IPS-20b (cell line): ENCODE data around the gene CASP8.

ENCODE experiments used
- H3K27ac ChIP-seq: one replicate; pipeline ENCODE4 v1.5.1; 2013; ENCODE audit warnings: low read length
- H3K27me3 ChIP-seq: 2 replicates; pipeline ENCODE4 v1.6.1; 2013; ENCODE audit warnings: mild to moderate bottlenecking, low read length, inconsistent platforms; ENCODE audit not compliant: insufficient read depth
- H3K36me3 ChIP-seq: 2 replicates; pipeline ENCODE4 v1.6.1; 2013; ENCODE audit warnings: low read depth, mild to moderate bottlenecking, inconsistent platforms, low read length, moderate library complexity; ENCODE audit not compliant: insufficient read depth
- H3K4me1 ChIP-seq: 2 replicates; pipeline ENCODE4 v1.6.1; 2013; ENCODE audit warnings: mild to moderate bottlenecking, control low read depth, inconsistent platforms, low read length, moderate library complexity; ENCODE audit not compliant: insufficient read depth
- H3K4me3 ChIP-seq: 2 replicates; pipeline ENCODE4 v1.5.1; 2013; ENCODE audit warnings: mild to moderate bottlenecking, low read length, inconsistent platforms
- H3K9ac ChIP-seq: 2 replicates; pipeline ENCODE4 v1.6.1; 2013; ENCODE audit warnings: low read depth, mild to moderate bottlenecking, inconsistent platforms, low read length, moderate library complexity
- H3K9me3 ChIP-seq: 2 replicates; pipeline ENCODE4 v1.6.1; 2013; ENCODE audit warnings: mild to moderate bottlenecking, low read depth, low read length, inconsistent platforms; ENCODE audit not compliant: insufficient read depth

Gene CASP8

DNA sequence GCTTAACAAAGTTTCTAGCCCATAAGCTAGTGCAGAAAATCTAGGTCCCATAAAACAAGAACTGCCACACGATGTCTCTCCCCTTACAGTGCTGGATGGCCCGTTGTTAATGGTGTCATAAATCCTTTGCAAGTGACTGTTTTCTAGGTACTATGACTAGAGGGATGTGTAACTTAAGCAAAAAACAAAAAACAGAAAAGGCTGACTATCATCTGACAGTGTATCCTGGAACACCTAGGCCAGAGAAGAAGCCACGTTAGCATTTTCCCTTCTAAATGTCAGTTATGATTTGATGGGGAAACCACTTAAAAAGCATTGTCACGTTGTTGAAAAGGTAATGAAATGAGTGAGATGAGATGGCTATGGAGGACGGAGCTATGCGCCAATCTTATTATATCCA, 2.4 kb downstream of the CASP8 start:
- no peak overlapping the region for H3K9ac ChIP-seq
- H3K4me3 ChIP-seq: no peak overlapping the region
- no peaks in the 10 kb centered on the region for H3K9me3 ChIP-seq
- H3K27ac ChIP-seq: no peak overlapping the region
- no peaks in the 10 kb centered on the region for H3K27me3 ChIP-seq
- H3K4me1 ChIP-seq: peaks cover 15% of the 10 kb centered on the region
- no peaks in the 10 kb centered on the region for H3K36me3 ChIP-seq

DNA sequence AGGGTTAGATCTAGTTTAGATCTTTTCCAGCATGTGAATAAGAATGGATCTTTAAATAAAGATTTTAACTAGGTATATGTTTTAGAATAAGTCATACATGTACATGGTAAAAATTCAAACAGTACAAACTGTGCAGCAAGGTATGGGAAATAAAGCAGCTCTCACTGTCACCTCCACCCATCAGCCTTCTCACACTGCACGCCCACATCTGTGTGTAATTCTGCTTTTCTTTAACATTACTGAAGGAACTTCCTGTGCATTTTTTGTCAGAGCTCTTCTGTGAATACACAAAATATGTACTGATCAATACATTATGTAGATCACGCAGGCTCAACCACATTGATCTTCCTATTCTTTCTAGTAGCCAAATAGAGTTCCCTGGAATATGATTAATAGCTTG, 3.4 kb downstream of the CASP8 start:
- no peak overlapping the region for H3K27ac ChIP-seq
- H3K27me3 ChIP-seq: no peaks in the 10 kb centered on the region
- H3K4me1 ChIP-seq: peaks cover 4% of the 10 kb centered on the region
- no peak overlapping the region for H3K4me3 ChIP-seq
- H3K9me3 ChIP-seq: no peaks in the 10 kb centered on the region
- no peak overlapping the region for H3K9ac ChIP-seq
- no peaks in the 10 kb centered on the region for H3K36me3 ChIP-seq

DNA sequence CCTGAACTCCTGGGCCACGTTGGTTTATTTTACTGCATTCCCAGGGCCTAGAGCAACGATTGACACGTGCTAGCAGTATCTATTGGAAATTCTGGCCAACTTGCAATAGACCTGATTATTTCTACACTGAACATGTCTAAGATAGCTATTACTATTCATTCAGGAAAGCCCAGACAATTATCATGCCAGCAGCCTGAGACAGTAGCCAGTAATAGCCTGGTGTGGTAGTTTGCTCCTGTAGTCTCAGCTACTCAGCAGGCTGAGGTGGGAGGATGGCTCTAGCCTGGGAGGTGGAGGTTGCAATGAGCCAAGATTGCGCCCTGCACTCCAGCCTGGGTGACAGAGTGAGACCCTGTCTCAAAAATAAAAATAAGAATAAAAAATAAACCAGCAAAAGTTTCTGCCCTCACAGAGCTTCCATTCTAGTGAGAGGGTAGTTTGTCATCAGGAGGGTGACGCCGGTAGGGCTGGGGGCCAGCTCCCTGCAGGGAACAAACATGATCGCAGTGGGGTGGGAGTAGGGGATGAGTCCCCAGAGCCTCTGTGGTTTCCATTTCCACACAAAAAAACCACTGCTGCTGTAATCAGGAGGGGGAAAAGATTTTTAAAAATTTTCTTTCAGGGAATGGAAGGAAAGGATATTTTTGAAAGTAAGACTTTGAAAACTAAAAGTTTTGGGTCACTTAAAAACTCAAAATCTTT, 4.3 kb downstream of the CASP8 start:
- H3K27me3 ChIP-seq: no peaks in the 10 kb centered on the region
- H3K36me3 ChIP-seq: no peaks in the 10 kb centered on the region
- no peak overlapping the region for H3K4me3 ChIP-seq
- no peaks in the 10 kb centered on the region for H3K9me3 ChIP-seq
- H3K4me1 ChIP-seq: no peaks in the 10 kb centered on the region
- H3K9ac ChIP-seq: no peak overlapping the region
- H3K27ac ChIP-seq: no peak overlapping the region

DNA sequence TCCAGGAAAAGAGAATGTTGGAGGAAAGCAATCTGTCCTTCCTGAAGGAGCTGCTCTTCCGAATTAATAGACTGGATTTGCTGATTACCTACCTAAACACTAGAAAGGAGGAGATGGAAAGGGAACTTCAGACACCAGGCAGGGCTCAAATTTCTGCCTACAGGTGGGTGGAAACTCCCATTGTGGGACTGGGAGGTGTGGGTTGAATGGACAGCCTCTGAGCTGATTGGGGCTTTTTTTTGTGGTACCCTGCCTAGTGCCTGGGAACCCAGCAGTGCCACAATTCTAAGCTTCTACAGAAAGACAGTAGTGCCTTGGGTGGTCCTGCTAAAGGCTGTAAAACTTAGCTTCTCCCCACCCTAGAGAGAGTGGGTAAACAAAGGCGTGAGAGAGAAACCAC, 6.3 kb downstream of the CASP8 start:
- H3K4me3 ChIP-seq: no peak overlapping the region
- H3K36me3 ChIP-seq: no peaks in the 10 kb centered on the region
- H3K27ac ChIP-seq: no peak overlapping the region
- H3K9ac ChIP-seq: no peak overlapping the region
- no peaks in the 10 kb centered on the region for H3K4me1 ChIP-seq
- no peaks in the 10 kb centered on the region for H3K27me3 ChIP-seq
- no peaks in the 10 kb centered on the region for H3K9me3 ChIP-seq

DNA sequence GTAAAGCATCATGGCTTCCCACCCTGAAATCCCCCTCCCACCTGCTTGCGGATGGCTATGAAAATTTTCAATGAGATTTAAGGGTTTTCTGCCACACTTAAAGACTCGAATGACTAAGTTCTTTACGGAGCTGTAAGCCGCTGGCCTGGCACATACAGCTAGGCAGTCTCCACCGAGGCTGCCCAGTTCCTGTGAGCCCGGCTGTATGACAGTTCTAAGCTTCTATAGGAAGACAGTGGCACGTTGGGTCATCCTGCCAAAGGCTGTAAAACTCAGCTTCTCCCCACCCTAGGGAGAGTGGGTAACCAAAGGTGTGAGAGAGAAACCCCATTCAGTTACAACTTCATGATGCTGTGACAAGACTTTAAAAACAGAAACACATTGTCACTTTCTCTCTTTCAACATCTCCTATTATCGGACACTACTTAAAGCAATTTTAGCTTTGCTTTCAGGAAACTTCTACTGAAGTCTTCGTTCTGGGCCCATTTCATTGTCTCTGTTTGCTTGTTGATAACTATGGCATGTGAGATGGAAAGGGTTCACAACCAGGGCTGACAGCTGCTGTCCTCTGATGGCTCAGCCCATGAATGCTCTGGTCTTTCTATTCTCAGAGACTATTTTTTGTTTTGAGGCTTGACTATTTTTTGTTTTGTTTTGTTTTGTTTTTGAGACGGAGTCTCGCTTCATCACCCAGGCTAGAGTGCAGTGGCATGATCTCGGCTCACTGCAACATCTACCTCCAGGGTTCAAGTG, 7.1 kb downstream of the CASP8 start:
- H3K36me3 ChIP-seq: no peaks in the 10 kb centered on the region

DNA sequence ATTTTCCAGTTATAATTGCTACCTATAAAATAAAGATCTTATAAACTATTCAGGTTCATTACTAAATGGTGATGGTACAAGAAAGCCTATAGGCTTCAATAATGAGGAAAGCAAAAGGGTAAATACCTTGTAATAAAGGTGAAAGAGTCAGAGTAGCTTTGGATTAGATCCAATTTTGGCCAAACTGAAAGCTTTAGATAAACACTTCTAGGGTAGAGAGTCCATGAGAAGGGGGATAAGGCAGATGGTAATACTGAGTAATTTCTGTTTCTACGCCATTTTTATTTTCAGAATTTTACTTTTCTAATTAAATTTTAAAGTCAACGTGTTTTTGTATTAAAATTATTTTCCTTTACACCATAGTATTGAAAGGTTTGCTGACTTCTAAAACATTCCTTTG, 9.4 kb downstream of the CASP8 start:
- Histone ChIP-seq H3K9me3 (no peaks in the 10 kb centered on the region), H3K36me3 (no peaks in the 10 kb centered on the region), H3K4me1 (no peaks in the 10 kb centered on the region), H3K27ac (no peak overlapping the region), H3K27me3 (no peaks in the 10 kb centered on the region), H3K9ac (no peak overlapping the region), H3K4me3 (no peak overlapping the region)

More for the DNA sequence above, 7.1 kb downstream of the CASP8 start:
- H3K4me3 ChIP-seq: no peak overlapping the region
- no peak overlapping the region for H3K9ac ChIP-seq
- no peaks in the 10 kb centered on the region for H3K9me3 ChIP-seq
- no peaks in the 10 kb centered on the region for H3K4me1 ChIP-seq
- no peak overlapping the region for H3K27ac ChIP-seq
- no peaks in the 10 kb centered on the region for H3K27me3 ChIP-seq

DNA sequence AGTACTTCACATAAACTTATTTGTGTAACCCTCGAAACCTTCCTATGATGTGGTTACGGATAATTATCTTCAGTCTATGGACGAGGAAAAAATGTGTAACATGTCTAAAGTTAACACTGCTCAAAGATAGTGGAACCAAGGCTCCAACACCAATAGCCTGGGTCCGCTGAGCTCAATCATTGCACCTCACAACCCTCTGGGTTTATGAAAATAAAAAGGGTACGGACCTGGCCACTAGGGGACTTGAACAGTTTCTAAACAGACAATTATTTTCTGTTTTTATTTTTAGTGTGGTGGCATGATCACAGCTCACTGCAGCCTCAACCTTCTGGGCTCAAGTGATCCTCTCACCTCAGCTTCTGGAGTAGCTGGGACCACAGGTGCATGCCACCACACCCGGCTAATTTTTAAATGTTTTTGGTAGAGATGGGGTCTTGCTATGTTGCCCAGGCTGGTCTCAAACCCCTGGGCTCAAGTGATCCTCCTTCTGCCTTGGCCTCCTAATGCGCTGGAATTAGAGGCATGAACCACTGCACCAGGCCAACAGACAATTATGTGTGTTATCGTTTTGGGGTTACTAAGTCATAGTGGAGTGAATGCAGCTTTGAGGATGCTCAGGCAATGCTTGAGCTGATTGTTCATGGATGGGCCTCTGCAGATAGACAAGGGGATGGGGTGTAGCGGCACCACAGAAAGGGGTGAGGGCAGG, 10.1 kb downstream of the CASP8 start:
- H3K27ac ChIP-seq: no peak overlapping the region
- H3K4me3 ChIP-seq: no peak overlapping the region
- no peaks in the 10 kb centered on the region for H3K36me3 ChIP-seq
- H3K9ac ChIP-seq: no peak overlapping the region
- H3K9me3 ChIP-seq: no peaks in the 10 kb centered on the region
- H3K4me1 ChIP-seq: no peaks in the 10 kb centered on the region
- no peaks in the 10 kb centered on the region for H3K27me3 ChIP-seq

DNA sequence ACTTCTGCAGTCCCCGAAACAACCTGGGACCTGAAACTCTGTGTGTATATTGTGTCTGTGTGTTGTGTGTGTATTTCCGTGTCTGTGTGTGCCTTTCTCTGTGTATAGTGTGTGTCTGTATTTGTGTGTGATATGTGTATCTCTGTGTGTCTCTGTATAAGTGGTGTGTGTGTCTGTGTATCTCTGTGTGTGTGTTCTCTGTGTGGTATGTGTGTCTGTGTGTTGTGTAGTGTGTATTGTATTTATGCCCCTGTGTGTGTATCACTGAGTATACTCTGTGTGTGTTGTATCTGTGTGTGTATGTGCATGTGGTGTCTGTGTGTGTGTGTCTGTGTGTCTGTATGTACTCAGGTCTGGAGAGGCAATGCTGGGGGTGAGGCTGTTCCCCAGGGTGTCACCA, 11.6 kb downstream of the CASP8 start:
- Histone ChIP-seq H3K4me3 (no peak overlapping the region), H3K27me3 (no peaks in the 10 kb centered on the region), H3K27ac (no peak overlapping the region), H3K36me3 (no peaks in the 10 kb centered on the region), H3K4me1 (no peaks in the 10 kb centered on the region), H3K9me3 (no peaks in the 10 kb centered on the region), H3K9ac (no peak overlapping the region)

DNA sequence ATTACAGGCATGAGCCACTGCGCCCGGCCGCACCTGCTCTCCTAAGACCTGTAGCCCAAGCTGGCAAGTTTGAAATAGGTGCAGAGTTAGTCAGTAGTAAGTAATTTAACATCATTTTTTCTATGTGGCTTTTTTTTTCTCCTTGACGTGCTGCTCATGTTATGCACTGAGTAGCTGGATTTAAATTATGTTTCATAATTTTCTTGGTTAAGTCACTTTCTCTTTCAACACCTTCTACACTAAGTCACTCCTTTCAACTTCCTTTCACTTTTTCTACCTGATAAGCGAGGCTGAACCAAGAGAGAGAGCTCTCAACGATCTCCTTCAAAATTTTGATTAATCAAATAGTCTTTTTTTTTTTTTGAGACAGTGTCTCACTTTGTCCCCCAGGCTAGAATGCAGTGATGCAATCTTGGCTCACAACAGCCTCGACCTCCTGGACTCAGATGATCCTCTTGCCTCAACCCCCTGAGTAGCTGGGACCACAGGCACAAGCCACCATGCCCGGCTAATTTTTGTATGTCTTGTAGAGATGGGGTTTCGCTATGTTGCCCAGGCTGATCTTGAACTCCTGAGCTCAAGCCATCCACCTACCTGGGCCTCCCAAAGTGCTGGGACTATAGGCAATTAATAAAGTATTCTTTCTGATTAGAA, 13.1 kb downstream of the CASP8 start:
- no peaks in the 10 kb centered on the region for H3K9me3 ChIP-seq
- H3K27ac ChIP-seq: no peak overlapping the region
- no peaks in the 10 kb centered on the region for H3K36me3 ChIP-seq
- H3K9ac ChIP-seq: no peak overlapping the region
- H3K4me1 ChIP-seq: no peaks in the 10 kb centered on the region
- no peaks in the 10 kb centered on the region for H3K27me3 ChIP-seq
- no peak overlapping the region for H3K4me3 ChIP-seq

DNA sequence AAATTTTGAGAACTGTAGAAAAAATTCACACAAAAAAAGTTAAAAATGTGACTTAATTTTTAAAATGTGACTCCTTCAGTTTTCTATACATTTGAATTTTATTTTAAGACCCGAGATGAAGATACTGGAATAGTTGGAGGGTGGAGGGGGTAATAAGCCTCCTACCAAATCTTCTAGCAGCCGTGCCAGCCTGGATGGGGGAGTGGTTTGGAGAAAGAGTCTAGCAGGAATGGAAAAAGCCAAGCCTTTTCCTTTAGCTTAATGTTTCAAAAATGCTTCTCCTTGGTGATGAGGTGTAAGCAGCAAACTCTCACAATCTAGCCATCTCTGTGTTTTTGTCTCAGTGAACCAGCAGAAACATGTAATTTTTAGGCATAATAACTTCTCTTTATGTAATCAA, 14.7 kb downstream of the CASP8 start:
- no peaks in the 10 kb centered on the region for H3K27me3 ChIP-seq
- no peak overlapping the region for H3K4me3 ChIP-seq
- H3K4me1 ChIP-seq: no peaks in the 10 kb centered on the region
- no peak overlapping the region for H3K27ac ChIP-seq
- no peak overlapping the region for H3K9ac ChIP-seq
- no peaks in the 10 kb centered on the region for H3K36me3 ChIP-seq
- H3K9me3 ChIP-seq: no peaks in the 10 kb centered on the region

DNA sequence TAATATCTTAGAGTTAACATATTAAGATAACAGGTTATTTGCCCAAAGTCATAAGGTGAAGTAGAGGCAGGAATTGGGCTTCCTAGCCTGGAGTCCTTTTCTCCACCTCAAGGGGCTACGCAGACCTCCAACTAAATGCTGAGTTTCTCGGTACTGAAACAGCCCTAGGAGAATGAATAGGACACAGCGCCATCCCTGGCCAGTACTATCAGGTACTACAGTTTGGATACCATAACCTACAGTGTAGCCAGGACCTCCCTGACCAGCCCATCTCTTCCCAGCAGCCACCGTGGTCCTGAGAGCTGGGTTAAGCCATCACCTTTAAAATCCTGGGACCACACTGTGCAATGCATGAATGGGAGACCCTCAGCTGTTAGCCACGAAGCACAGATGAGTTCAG, 15.7 kb downstream of the CASP8 start:
- no peak overlapping the region for H3K27ac ChIP-seq
- no peaks in the 10 kb centered on the region for H3K4me1 ChIP-seq
- H3K4me3 ChIP-seq: no peak overlapping the region
- no peak overlapping the region for H3K9ac ChIP-seq
- no peaks in the 10 kb centered on the region for H3K27me3 ChIP-seq
- H3K9me3 ChIP-seq: no peaks in the 10 kb centered on the region
- H3K36me3 ChIP-seq: no peaks in the 10 kb centered on the region
